Stimulated activated CD4-positive, alpha-beta T cell treated with anti-CD3 and anti-CD28 coated beads, TNF-alpha, amount 100 ng/mL, for 1 hour (primary cell): ENCODE results near the gene HHATL.

ENCODE experiments used
- DNase-seq, 3 donors: peaks; one replicate each; pipeline ENCODE4 v3.0.0-alpha.2; 2020; ENCODE audit warnings: low read depth in 3 of 3, low spot score in 1 of 3

Gene HHATL

GRCh38 chr3:42685891-42686820 is 16.4 kb downstream of the HHATL start:
- DNase-seq: no peak

DNA sequence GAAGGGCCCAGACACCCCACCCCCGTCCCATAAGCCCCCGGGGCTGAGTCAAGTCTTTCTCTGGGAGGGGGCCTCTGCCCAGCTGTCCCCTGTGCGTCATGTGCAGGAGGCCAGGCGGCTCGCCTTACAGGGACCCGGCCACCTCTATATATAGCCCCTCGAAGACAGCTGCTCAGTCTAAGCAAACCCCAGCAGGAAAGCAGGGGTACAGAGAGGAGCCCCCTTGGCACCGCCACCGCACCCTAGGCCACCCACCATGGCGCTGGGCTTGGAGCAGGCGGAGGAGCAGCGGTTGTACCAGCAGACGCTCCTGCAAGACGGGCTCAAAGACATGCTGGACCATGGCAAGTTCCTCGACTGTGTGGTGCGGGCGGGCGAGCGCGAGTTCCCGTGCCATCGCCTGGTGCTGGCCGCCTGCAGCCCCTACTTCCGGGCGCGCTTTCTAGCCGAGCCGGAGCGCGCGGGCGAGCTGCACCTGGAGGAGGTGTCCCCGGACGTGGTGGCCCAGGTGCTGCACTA is 17.2 kb downstream of the HHATL start, which contains the start of gene KLHL40:
Gene KLHL40, plus strand, starts transcription at position 175 of the 519 bp plus-strand sequence. Its CDS starts 82 bp downstream, at position 257.
- DNase-seq: no peak

- DNase-seq: no peak
Observed at GRCh38 chr3:42684632-42685362, 17.8 kb downstream of the HHATL start.

- peak in 1 of 3 donors; percentile 14 for DNase-seq
Observed at GRCh38 chr3:42683875-42684598, 18.6 kb downstream of the HHATL start.

GRCh38 chr3:42682301-42683070 is 20.1 kb downstream of the HHATL start:
- DNase-seq: no peak

GRCh38 chr3:42681361-42682038 is 21.1 kb downstream of the HHATL start:
- DNase-seq: no peak

DNA sequence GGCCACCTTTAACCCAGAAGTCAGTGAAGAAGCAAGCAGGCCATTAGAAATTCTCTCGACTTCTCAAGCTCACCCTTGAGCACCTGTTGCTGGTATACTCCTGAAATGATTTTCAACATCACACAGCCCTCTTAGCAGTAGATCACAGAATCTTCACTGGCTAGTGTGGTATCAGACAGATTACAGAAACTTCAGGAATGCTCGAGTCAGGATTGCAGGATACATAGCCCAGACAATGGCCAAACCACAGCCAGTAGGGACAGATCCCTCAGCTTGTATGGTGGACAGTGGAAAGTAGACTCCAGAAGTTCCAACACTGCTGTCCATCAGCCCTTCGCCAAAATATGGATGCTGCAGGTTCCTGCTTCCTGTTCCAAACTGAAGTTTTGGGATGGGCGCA is 21.8 kb downstream of the HHATL start:
- no peak for DNase-seq

GRCh38 chr3:42680271-42680670 is 22.3 kb downstream of the HHATL start:
- DNase-seq: no peak

GRCh38 chr3:42678447-42678846 is 24.2 kb downstream of the HHATL start:
- DNase-seq: no peak

DNA sequence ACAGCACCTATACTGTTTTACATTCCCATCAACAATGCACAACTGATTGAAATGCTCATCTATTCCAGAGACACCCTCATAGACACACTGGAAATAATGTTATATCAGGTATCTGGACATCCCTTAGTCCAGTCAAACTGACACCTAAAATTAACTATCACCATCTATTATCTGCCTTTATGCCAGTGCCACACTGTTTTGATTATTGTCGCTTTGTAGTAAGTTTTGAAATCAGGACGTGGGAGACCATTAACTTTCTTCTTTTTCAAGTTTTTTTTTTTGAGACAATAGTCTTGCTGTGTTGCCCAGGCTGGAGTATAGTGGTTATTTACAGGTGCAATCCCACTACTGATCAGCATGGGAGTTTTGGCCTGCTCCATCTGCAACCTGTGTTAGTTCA is 26.7 kb downstream of the HHATL start:
- DNase-seq: no peak

GRCh38 chr3:42674146-42674545 is 28.5 kb downstream of the HHATL start:
- DNase-seq: no peak

- no peak for DNase-seq
Observed at GRCh38 chr3:42673082-42673481, 29.5 kb downstream of the HHATL start.

- DNase-seq: no peak
Observed at GRCh38 chr3:42672515-42672914, 30.1 kb downstream of the HHATL start.

DNA sequence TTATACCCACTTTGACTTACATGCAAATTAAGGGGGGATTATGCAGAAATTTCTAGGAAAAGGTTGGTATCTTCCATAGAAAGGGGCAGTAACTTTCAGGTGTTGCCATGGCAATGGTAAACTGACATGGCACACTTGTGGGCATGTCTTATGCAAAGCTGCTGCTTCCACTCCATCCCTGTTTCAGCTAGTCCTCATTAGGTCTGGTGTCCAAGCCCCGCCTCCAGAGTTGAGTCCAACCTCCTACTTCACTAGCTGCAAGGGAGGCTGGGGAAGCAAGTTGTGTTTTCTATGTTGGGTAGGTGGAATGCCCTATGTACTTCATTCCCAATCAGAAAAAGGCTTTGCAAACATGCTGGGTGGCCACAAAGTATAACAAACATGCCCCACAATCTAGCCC is 31.9 kb downstream of the HHATL start:
- no peak for DNase-seq

DNA sequence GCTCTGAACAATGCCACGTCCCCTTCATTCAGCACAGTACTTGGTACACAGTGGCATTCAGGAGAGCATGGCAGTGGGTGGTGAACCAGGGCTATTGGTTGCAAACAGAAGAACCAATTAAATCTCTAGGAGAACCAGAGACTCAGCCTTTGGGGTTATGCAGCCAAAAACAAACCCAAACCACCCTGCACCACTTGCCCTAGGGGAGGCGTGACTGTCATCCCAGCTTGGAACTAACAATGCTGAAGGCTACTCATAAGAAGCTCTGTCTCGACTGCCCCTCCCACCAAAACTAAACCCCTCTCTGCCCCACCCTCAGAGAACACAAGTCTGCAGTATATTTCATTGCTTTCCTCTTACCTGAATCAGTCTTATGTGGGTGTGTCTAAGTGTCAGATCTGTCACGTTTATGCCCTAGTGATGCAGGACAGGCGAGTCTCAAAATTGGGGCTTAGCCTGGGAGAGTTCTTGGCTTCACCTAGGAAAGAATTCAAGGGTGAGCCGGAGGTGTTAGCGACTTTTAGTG is 32.5 kb downstream of the HHATL start:
- no peak for DNase-seq

GRCh38 chr3:42668793-42669217 is 33.8 kb downstream of the HHATL start:
- no peak for DNase-seq

DNA sequence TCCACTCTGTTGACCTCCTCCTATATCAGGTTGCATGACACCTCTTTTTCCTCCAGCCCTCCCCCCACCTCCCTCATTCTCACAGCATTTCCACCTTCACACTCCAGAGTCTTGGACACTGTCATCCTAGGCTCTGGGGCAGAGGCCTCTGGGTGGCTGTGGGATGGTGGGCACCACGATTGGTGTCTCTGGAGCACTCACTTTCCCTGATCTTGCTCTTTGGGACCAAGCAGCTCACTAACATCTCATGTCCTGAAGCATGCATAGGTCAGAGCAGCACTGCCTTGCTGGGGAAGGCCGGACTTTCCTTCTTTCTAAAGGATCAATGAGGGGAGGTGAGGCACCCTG is 34.2 kb downstream of the HHATL start:
- DNase-seq: no peak

- no peak for DNase-seq
Observed at GRCh38 chr3:42667523-42668412, 34.8 kb downstream of the HHATL start.

GRCh38 chr3:42667096-42667522 is 35.5 kb downstream of the HHATL start:
- DNase-seq: no peak
